HG03025 (cell line): ENCODE results near the gene PITRM1.

ENCODE experiments used
- ATAC-seq: cut with Tn5 transposase; IDR thresholded peaks from one replicate; pipeline ENCODE4 v1.9.1; 2021; ENCODE audit warnings: mild to moderate bottlenecking, moderate library complexity; ENCODE audit not compliant: unreplicated experiment, low FRiP score

Gene PITRM1

GRCh38 chr10:3167611-3168330 lies 4.8 kb downstream of the PITRM1 start:
- ATAC-seq, result no peak

DNA sequence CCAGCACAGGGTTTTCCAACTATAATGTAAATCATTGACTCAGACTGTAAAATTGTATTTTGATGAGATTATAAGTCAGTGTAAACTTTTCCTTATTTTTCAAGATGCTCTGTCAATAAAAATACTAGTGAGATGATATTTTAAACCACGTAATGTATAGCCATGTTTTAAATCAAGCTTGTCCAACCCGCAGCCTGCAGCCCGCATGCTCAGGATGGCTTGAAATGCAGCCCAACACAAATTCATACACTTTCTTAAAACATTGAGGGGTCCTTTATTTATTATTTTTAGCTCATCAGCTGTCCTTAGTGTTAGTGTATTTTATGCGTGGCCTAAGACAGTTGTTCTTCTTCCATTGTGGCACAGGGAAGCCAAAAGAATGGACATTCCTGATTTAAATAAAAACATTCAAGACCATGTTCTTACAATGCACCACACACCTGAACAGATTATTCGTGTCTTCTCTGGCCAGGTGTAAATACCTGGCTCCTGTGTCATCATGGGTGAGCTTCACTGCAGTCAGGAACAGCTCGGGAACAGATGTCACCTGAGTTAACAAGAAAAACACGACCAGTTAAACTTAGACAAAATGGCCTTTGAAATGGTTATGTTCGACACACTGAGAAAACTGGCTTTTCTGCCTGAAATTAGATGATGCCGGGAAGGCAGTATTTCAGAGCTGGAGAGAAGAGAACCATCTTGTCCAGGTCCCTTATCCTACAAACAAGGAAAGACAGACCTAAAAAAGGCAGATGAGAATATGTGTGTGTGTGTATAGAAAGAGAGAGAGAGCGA lies 5.9 kb downstream of the PITRM1 start:
- no peak for ATAC-seq

DNA sequence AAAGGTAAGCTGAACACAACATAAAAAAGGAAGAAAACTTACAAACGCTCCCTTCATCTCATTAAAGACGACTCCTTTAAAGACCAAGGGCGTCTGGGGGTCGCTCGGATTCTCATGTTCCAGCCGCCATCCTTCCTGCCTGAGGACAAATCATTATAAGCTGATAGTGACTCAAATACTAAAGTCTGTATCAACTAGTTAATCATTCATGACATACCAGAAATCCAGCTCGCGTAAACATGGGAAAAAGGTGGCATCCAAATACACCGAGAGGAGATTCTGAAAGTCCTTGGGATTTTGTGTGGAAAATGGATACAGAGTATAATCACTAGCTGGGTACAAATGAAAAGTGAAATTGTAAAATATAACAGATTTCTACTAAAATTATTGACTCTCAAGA lies 7.4 kb downstream of the PITRM1 start:
- no peak for ATAC-seq

GRCh38 chr10:3163879-3164278 lies 8.7 kb downstream of the PITRM1 start:
- ATAC-seq, result no peak

GRCh38 chr10:3162533-3162932 lies 10.0 kb downstream of the PITRM1 start:
- no peak for ATAC-seq

DNA sequence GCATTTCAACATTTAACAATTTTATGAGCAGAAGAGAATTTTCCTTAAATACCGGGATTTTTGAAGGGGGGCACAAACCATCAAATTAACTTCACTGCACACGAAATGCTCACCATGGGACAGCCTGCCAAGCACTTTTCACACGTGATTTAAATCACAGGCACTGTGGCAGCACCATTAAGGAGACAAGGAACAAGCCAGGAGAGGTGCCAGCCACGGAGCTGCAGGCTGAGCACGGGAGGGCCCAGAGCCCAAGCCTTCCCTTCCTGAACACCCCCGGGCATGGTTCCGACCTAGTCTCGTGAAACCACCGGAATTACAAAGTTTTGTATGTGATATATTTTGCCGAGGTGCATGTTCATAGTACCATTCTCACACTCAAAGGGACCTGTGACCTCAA lies 13.4 kb downstream of the PITRM1 start:
- no peak for ATAC-seq

DNA sequence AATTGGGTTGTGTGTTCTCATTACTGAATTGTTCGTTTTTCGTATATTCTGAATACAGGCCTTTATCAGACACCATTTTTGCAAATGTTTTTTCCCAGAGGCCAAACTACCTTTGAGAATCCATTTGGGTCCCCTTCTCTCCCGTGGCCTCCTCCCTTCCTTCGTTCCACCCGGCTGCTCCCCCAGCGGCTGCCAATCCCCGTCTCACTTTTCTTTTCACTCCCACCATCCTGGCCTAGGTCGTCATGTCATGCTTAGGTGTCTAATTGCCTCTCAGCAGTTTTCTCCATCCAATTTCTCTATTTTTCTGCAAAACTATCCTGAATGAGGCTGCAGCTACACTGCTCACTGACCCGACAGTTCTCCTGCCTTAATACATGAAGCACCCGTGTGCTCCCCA lies 17.9 kb downstream of the PITRM1 start:
- no peak for ATAC-seq

GRCh38 chr10:3152566-3152935 lies 20.0 kb downstream of the PITRM1 start:
- no peak for ATAC-seq

- no peak for ATAC-seq
Observed at GRCh38 chr10:3151889-3152565, 20.6 kb downstream of the PITRM1 start.

DNA sequence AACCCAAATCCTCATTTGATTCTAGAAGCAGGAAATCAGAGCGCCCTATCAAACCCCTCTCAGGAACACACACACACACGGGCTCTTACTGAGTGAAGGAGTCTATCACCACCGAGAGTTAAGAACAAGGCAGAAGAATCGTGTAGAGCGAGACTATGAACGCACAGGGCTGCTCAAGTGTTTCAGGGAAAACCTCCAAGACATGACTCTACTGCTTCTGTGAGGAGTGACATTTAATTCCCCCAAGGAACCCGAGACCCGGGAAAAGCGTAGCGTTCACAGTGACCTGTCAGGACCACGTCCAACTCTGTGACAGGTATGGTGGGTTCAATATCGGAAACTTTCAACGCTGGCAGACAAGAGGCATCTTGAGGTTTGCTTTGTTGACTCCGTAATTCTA lies 21.6 kb downstream of the PITRM1 start:
- ATAC-seq, result no peak

- ATAC-seq, result no peak
Observed at GRCh38 chr10:3150366-3150765, 22.2 kb downstream of the PITRM1 start.

DNA sequence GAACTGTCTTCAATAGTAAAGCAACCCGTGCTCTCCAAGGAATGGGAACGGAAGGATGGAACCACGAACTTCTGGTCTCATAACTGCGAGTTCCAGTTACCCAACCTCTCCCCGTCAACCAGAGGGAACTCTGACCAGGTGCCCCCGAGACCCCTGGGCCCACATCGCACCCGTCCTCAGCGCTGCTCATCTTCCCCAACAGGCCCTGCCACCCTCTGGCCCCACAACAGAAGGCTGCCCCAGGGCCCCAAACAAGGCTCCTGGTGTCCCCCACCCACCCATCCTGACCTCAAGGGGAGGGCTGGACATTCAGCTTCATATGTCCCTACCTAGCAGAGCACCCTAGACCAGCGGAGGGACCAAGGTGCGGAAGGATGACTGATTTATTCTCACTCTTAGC lies 22.7 kb downstream of the PITRM1 start:
- ATAC-seq, result no peak

DNA sequence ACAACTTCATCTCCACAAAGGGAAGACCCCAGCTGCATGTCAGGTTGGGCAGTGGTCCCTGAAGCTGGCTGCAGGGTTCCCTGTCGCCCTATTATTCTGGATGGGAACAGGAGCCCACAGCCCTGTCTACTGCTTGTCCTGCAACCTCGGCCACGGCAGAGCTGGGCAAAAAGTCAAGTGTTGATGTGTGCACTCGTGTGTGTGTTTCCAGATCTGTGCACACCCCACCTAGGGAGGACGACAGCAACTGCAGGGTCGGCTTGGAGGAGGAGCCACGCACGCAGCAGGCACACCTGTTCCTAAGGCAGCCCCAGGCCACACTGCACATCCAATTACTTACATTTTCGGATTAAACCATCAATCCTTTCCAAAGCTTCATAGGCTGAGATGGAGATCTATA lies 23.6 kb downstream of the PITRM1 start:
- no peak for ATAC-seq

- no peak for ATAC-seq
Observed at GRCh38 chr10:3148041-3148440, 24.5 kb downstream of the PITRM1 start.

DNA sequence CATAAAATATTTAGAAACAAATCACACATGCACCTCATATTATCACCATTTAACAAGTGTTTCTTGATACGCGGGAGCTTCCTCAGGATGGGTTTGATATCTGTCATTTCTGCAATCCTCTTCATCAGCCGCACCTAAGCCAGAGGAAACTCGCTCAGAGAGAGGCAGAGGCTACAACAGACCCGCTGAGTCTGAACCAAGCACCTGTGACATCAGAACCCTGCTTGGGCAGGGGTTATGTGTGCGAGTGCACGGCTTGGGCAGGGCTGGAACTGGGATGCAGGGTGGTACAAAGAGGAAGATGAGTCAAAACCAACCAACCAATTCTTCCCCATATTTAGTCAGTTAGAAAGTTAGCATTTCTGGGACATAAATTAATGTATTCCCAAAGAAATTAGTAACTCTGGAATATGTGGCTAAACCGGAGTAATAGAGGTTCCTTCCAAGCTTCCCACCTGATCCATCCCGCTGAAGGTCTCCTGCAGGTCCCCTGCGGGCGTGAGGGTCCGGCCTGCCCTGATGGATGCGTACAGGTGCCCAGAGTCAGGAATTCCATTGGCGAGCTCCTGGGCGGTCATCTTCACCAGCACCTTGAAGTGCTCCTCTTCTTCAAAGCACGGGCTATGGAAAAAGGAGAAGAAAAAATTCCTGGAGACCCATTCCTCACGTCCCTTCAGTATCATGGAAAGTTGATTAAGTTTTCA lies 25.3 kb downstream of the PITRM1 start:
- no peak for ATAC-seq

GRCh38 chr10:3146289-3146688 lies 26.3 kb downstream of the PITRM1 start:
- ATAC-seq, result no peak

DNA sequence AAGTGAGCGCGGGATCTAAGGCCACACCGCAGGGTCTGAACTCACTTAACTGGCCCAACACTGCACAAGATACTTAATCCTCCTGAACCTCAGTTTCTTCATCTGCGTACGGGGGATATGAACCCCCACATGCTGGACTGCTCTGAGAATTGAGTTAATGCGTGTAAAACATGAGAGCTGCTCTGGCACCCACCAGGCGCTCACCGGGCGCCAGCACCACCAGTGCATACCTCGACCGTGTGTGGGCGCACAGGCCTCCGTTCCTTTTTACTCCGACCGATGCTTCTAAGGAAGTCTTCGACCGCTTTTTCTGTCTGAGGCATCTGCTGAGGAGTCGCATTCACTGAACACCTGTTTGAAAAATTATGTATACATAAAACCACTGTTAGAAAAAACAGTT lies 27.2 kb downstream of the PITRM1 start:
- ATAC-seq, result no peak

DNA sequence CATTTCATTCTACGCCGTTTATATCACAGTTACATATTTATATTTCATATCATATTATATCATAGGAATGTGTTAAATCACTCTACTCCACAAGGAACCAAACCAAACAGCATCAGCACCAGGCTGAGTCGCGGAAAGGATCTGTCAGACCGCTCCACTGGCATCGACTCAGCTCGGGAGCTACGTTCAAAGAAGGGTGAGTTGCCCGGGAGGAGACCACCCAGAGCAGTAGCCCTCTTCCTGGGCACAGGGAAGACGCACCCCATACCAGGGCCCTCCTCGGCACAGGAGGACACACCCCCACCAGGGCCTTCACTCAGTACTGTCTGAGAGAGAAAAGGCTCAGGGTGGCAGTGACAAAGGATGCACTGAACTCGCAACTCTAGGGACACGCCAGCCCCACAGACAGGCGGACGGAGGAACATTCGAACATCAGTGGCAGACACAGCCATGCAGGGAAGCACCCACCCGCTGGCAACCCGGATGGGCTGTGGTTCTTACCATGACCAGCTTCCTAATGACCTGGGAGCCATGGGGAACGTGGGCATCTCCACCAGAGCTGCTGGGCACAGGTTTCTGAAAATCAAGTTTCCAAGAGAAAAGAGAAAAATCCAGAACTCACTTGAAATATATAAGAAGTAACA lies 28.7 kb downstream of the PITRM1 start:
- ATAC-seq, result no peak

DNA sequence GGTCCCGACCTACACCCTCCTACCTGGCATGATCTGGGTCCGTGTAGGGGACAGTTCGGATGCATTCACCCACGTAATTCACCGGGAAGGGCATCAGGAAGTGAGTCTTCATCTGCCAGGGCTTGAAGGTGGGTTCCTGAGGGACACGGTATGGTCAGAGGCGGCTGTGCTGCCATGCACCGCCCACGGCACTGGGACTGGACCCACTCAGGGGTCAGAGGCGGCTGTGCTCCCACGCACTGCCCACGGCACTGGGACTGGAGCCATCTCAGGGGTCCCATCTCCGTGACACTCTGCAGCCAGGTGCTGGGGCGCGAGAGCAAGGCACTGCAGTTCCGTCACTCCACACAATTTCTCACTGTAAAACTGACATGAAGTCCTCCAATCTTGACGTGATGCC lies 29.2 kb downstream of the PITRM1 start:
- no peak for ATAC-seq

DNA sequence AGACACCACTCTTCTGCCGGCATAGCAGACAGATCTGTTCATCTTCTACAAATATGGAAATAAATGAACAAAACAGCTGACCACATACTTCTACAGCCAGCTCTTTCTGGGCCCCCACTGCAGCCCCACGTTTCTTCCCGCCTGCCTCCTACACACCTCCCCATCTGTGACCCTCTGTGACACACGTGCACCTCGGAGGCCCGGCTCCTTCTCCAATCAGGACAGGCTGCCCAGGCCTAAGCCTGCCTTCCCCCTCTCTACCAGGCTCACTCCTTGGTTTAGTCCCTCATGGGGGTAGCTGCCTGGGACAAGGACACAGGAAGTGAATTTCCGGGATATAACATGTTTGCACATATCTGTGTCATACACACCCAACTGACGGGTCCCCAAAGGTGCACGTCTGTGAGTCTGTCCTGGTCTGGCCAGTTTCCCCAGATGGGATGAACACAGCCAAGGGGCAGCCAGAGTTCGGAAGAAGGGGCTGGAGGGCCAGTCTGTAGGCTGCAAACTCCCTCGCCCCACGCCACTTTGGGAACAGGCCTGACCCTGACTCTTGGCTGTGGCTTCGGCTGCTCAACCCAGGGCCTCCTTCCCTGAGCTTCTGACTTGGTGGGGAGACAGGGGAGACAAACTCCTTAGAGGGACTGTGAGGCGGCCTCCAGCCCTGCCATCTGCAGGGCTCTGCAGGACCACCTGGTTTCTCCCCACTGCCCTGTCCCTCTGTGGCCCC lies 30.3 kb downstream of the PITRM1 start:
- ATAC-seq, result no peak
